IPS-20b (cell line): ENCODE results near the gene NTRK2.

Experiments used
- H3K27ac ChIP-seq: one replicate; pipeline ENCODE4 v1.5.1; 2013; ENCODE audit warnings: low read length
- H3K27me3 ChIP-seq: 2 replicates; pipeline ENCODE4 v1.6.1; 2013; ENCODE audit warnings: mild to moderate bottlenecking, low read length, inconsistent platforms; ENCODE audit not compliant: insufficient read depth
- H3K36me3 ChIP-seq: 2 replicates; pipeline ENCODE4 v1.6.1; 2013; ENCODE audit warnings: low read depth, mild to moderate bottlenecking, inconsistent platforms, low read length, moderate library complexity; ENCODE audit not compliant: insufficient read depth
- H3K4me1 ChIP-seq: 2 replicates; pipeline ENCODE4 v1.6.1; 2013; ENCODE audit warnings: mild to moderate bottlenecking, control low read depth, inconsistent platforms, low read length, moderate library complexity; ENCODE audit not compliant: insufficient read depth
- H3K4me3 ChIP-seq: 2 replicates; pipeline ENCODE4 v1.5.1; 2013; ENCODE audit warnings: mild to moderate bottlenecking, low read length, inconsistent platforms
- H3K9ac ChIP-seq: 2 replicates; pipeline ENCODE4 v1.6.1; 2013; ENCODE audit warnings: low read depth, mild to moderate bottlenecking, inconsistent platforms, low read length, moderate library complexity
- H3K9me3 ChIP-seq: 2 replicates; pipeline ENCODE4 v1.6.1; 2013; ENCODE audit warnings: mild to moderate bottlenecking, low read depth, low read length, inconsistent platforms; ENCODE audit not compliant: insufficient read depth

The NTRK2 gene

DNA sequence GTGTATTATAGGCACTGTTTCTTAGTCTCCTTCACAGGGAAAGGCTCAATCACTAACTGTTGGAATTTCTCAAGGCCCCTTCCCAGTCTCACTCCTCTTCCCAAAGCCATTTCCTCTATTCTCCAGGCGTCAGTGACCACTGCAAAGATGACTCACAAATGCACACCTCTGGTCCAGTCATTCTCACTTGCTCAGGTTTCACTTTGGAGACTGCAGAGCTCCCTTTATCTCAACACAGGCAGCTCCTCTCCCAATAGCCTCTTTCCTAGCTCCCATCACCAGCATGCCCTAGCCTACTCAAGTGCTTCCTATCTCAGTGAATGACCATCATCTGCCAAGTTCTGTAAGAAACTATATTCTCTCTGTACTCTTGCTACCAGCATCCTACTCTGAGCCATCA lies 323.6 kb downstream of the NTRK2 start:
- no peak overlapping the region for H3K9ac ChIP-seq
- H3K27ac ChIP-seq = no peak overlapping the region
- H3K36me3 ChIP-seq = no peaks in the 10 kb centered on the region
- no peaks in the 10 kb centered on the region for H3K4me1 ChIP-seq
- H3K9me3 ChIP-seq = no peaks in the 10 kb centered on the region
- H3K4me3 ChIP-seq = no peak overlapping the region
- H3K27me3 ChIP-seq = no peaks in the 10 kb centered on the region

DNA sequence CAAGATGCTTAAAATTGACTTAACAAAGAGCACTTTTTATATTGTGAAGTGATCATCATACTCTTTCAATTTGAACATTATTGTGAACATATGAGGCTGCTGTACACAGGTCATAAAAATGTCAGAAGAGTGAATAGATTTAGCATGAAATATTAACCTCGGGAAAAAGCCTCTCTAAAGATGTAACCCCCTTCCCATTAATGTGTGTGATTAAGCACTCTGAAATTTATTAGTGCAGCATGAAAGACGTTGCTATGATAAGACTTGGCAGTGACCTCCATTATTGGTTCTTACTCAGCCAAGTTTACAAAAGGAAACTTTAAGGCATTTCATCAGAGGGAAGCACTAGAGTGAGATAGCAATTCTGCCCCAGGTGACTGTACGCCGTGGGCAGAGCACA lies 326.5 kb downstream of the NTRK2 start:
- H3K36me3 ChIP-seq = no peaks in the 10 kb centered on the region
- H3K9ac ChIP-seq = no peak overlapping the region
- peaks cover 12% of the 10 kb centered on the region; the same call in 1 of the 2 replicates for H3K9me3 ChIP-seq
- H3K4me1 ChIP-seq = no peaks in the 10 kb centered on the region
- H3K27me3 ChIP-seq = no peaks in the 10 kb centered on the region
- no peak overlapping the region for H3K27ac ChIP-seq
- no peak overlapping the region for H3K4me3 ChIP-seq

DNA sequence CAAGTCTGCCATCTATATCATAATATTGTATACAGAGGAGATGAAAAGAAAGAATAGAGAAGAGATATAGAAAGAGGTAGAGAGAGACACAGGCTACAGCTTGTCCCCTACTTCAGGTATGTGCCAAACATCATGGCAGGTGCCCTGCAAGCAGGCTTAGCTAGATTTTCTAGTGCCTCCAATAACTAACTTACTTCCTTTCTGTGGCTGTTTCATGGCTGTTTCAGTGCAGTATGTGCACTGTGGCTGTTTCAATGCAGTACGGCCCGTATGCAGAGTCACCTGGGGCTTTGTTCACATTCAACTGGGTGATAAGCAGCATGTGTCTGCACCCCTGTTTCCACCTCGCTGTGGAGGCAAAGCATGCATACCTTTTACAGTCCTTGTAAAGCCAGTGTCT lies 327.2 kb downstream of the NTRK2 start:
- peaks cover 15% of the 10 kb centered on the region; the same call in 1 of the 2 replicates for H3K9me3 ChIP-seq
- no peaks in the 10 kb centered on the region for H3K27me3 ChIP-seq
- no peaks in the 10 kb centered on the region; the same call in 1 of the 2 replicates for H3K4me1 ChIP-seq
- H3K27ac ChIP-seq = no peak overlapping the region
- no peak overlapping the region for H3K9ac ChIP-seq
- no peaks in the 10 kb centered on the region for H3K36me3 ChIP-seq
- no peak overlapping the region for H3K4me3 ChIP-seq

DNA sequence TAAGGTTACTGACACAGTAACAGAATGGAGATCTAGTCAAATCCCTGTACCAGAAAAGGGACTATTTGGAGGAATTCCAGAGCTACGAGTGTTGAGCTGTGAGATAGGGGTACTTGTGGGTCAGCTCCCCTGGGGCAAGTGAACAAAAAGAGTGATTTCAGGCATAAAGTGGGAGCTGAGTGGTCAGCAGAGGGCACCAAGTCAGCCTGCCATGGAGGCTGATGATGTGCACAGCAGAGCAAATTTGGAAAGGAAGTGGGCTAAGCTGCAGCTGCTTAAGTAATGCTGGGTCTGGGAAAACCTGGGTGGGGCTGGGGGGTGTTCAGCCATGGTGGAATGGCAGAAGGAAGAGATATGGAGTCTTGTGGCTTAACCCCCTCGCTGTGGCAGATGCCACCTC lies 327.9 kb downstream of the NTRK2 start:
- Histone ChIP-seq H3K9me3 (peaks cover 15% of the 10 kb centered on the region; the same call in 1 of the 2 replicates), H3K4me1 (peaks cover 3% of the 10 kb centered on the region; the same call in 1 of the 2 replicates), H3K27ac (no peak overlapping the region), H3K9ac (no peak overlapping the region), H3K4me3 (no peak overlapping the region), H3K27me3 (no peaks in the 10 kb centered on the region), H3K36me3 (no peaks in the 10 kb centered on the region)

DNA sequence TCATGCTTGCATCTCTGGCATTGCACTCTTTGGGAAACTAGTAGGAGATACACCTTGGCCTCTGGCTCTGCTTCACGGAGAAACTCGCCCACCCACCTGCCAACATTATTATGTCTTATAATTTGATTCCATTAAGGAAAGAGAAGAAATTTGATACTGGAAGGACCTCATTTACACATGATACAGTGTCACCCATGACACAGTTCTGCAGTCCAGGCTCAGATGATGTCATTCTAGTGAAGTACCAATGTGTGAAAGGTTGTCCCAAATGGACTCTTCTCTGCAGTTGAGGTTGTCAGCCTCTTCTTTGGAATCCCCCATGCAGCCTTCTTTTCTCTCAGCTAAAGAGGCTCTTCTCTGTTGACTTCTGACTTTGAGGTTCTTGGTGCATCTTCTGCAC lies 329.1 kb downstream of the NTRK2 start:
- no peak overlapping the region for H3K4me3 ChIP-seq
- no peaks in the 10 kb centered on the region for H3K27me3 ChIP-seq
- peaks cover 3% of the 10 kb centered on the region; the same call in 1 of the 2 replicates for H3K4me1 ChIP-seq
- no peaks in the 10 kb centered on the region for H3K36me3 ChIP-seq
- H3K9ac ChIP-seq = no peak overlapping the region
- H3K27ac ChIP-seq = no peak overlapping the region
- peaks cover 15% of the 10 kb centered on the region; the same call in 1 of the 2 replicates for H3K9me3 ChIP-seq

DNA sequence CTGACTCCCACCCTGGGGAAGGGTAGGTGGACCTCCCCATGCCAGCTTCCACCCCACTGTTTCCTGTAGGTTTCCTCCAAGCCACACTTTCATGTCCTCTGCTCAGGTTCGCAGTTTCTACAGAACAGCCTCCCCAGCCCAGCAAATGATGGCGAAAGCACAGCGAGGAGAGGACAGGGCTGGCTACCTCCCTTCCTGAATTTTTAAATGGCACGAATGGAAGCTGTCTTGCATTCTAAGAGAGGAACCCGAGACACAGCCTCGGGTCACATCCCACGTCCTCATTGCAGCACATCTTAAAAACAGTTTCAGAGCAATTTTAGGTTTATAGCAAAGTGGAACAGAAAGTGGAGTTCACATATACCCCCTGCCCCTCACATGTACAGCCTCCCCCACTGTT lies 330.3 kb downstream of the NTRK2 start:
- H3K27ac ChIP-seq = no peak overlapping the region
- H3K36me3 ChIP-seq = no peaks in the 10 kb centered on the region
- H3K4me1 ChIP-seq = peaks cover 3% of the 10 kb centered on the region; the same call in 1 of the 2 replicates
- H3K9me3 ChIP-seq = peaks cover 15% of the 10 kb centered on the region; the same call in 1 of the 2 replicates
- no peak overlapping the region for H3K9ac ChIP-seq
- H3K27me3 ChIP-seq = no peaks in the 10 kb centered on the region
- H3K4me3 ChIP-seq = no peak overlapping the region

DNA sequence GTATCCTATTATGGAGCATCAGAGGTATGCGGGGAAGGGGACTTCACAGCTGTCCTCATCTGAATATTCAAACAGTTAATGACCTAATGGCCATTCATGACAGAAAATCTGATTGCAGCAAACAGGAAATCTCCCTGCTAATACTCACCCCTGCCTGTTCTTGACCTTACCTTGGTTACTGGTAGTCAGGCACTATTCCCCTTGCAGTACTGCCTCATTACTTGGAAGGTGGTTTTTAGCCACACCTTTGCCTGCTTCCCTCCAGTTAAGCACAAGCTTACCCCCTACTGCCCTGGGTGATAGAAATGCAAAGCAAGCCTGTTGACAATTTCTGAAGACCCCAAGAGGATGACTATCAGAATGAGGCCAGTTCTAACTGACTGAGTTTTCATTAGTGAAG lies 332.4 kb downstream of the NTRK2 start:
- Histone ChIP-seq H3K4me1 (peaks cover 3% of the 10 kb centered on the region; the same call in 1 of the 2 replicates), H3K27ac (no peak overlapping the region), H3K4me3 (no peak overlapping the region), H3K9me3 (peaks cover 15% of the 10 kb centered on the region; the same call in 1 of the 2 replicates), H3K27me3 (no peaks in the 10 kb centered on the region), H3K9ac (no peak overlapping the region), H3K36me3 (no peaks in the 10 kb centered on the region)

DNA sequence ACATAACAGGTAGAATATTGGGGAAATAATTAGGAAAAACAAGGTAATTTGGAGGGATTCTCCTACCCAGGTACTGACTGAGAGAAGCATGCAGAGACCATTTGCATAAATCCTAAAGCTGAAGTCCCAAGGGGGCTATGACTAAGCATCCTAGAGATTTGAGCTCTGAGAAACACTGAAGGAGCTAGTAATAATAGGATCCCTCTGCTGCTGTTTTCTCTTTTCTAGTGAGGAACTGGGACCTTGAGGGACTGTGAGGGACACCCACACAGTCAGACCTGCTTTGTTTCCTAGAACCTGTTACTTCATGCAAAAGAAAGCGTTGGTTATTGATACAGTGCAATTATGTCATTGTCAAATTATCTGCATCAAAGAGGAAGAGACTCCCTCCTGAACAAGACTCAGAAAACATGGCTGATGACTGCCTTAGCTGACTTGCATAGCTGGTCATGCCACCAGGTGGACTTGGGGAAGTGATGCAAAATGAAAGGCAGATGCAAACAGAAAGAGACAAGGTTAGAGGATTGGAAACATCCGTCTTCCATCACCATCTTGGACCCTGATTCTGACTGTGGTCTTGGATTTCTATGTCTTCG lies 335.4 kb downstream of the NTRK2 start:
- Histone ChIP-seq H3K36me3 (no peaks in the 10 kb centered on the region), H3K9ac (no peak overlapping the region), H3K4me3 (no peak overlapping the region), H3K27ac (no peak overlapping the region), H3K27me3 (no peaks in the 10 kb centered on the region), H3K4me1 (peaks cover 3% of the 10 kb centered on the region; the same call in 1 of the 2 replicates), H3K9me3 (peaks cover 12% of the 10 kb centered on the region; the same call in 1 of the 2 replicates)

DNA sequence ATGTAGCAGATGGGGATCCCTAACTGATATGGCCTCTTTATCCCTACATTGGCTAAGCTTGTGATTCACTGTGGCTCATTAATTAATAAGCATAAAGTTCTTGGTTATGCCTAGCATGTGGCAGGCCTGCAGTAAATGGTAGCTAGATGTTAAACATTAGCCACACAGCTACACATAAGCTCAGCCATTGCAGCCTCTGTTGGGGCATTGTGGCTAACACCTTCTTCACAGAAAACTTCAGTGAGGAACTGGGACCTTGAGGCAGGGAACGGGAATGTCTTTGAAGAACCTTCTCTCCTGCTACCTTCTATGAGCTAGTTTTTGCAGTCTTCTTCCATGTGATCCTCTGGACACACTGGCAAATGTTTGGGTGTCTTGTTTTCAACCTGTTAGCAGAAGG lies 338.2 kb downstream of the NTRK2 start:
- H3K4me3 ChIP-seq = no peak overlapping the region
- H3K9me3 ChIP-seq = no peaks in the 10 kb centered on the region
- H3K27ac ChIP-seq = no peak overlapping the region
- H3K36me3 ChIP-seq = no peaks in the 10 kb centered on the region
- no peaks in the 10 kb centered on the region for H3K27me3 ChIP-seq
- no peaks in the 10 kb centered on the region for H3K4me1 ChIP-seq
- H3K9ac ChIP-seq = no peak overlapping the region

DNA sequence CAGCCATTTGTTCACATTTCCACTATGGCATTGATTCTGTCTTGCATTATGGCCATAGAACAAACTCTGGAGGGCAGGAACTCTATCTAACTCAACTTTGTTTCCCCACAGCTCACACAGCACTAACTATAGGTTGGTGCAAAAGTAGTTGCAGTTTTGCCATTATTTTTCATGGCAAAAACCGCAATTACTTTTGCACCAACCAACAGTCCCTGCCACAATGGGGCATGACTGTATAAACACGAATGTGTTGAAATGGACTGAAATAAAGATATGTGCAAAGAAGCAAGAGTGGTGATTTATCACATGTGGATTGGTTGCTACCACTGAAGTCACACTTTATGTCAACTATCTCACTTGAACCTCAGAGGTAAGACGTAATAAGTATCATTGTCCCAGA lies 338.7 kb downstream of the NTRK2 start:
- Histone ChIP-seq H3K9ac (no peak overlapping the region), H3K27ac (no peak overlapping the region), H3K4me3 (no peak overlapping the region), H3K36me3 (no peaks in the 10 kb centered on the region), H3K4me1 (no peaks in the 10 kb centered on the region), H3K9me3 (no peaks in the 10 kb centered on the region), H3K27me3 (no peaks in the 10 kb centered on the region)

- H3K27ac ChIP-seq = no peak overlapping the region
- H3K4me3 ChIP-seq = no peak overlapping the region
- H3K36me3 ChIP-seq = no peaks in the 10 kb centered on the region
- H3K27me3 ChIP-seq = no peaks in the 10 kb centered on the region
- no peaks in the 10 kb centered on the region for H3K9me3 ChIP-seq
- no peaks in the 10 kb centered on the region for H3K4me1 ChIP-seq
- no peak overlapping the region for H3K9ac ChIP-seq
Observed at GRCh38 chr9:85009251-85009650, 339.7 kb downstream of the NTRK2 start.

GRCh38 chr9:85013703-85014102 lies 344.2 kb downstream of the NTRK2 start:
- Histone ChIP-seq H3K4me3 (no peak overlapping the region), H3K36me3 (no peaks in the 10 kb centered on the region), H3K9me3 (no peaks in the 10 kb centered on the region), H3K27ac (no peak overlapping the region), H3K9ac (no peak overlapping the region), H3K4me1 (no peaks in the 10 kb centered on the region), H3K27me3 (no peaks in the 10 kb centered on the region)
